DOHH2 (cell line): ENCODE results near the gene IMMT.
A peak's percentile ranks its signal among the peaks of the same experiment; 100 is the strongest.

ENCODE experiments used
- H3F3A ChIP-seq: fragments of 200-600 bp; sonication (generic), shearing (Covaris generic); 2 replicates; pipeline ENCODE4 v1.6.0; 2016; ENCODE audit warnings: antibody characterized with exemption, mild to moderate bottlenecking; ENCODE audit not compliant: control insufficient read depth, insufficient read depth
- H3K27ac ChIP-seq: fragments of 200-600 bp; sonication (generic); 2 replicates; pipeline ENCODE4 v1.5.1; 2014; ENCODE audit warnings: low read depth, mild to moderate bottlenecking, low read length, moderate library complexity
- H3K27me3 ChIP-seq: fragments of 200-600 bp; sonication (generic); 2 replicates; pipeline ENCODE4 v1.6.1; 2014; ENCODE audit warnings: mild to moderate bottlenecking, low read length, mixed read lengths; ENCODE audit not compliant: control insufficient read depth
- H3K36me3 ChIP-seq: fragments of 200-600 bp; sonication (generic); 2 replicates; pipeline ENCODE4 v1.6.1; 2014; ENCODE audit warnings: mild to moderate bottlenecking, low read length, moderate library complexity, mixed read lengths; ENCODE audit not compliant: control insufficient read depth
- H3K4me1 ChIP-seq: fragments of 200-600 bp; sonication (generic); 2 replicates; pipeline ENCODE4 v1.6.1; 2014; ENCODE audit warnings: mild to moderate bottlenecking, low read length, mixed read lengths; ENCODE audit not compliant: control insufficient read depth
- H3K4me2 ChIP-seq: fragments of 200-600 bp; sonication (generic); 2 replicates; pipeline ENCODE4 v1.6.0; 2014; ENCODE audit warnings: mild to moderate bottlenecking, low read length, moderate library complexity
- H3K4me3 ChIP-seq: fragments of 200-600 bp; sonication (generic); 2 replicates; pipeline ENCODE4 v1.5.1; 2014; ENCODE audit warnings: mild to moderate bottlenecking, low read length, mixed read lengths
- H3K79me2 ChIP-seq: fragments of 200-600 bp; sonication (generic); 2 replicates; pipeline ENCODE4 v1.6.1; 2014; ENCODE audit warnings: mild to moderate bottlenecking, low read length, mixed read lengths; ENCODE audit not compliant: control insufficient read depth
- H3K9me2 ChIP-seq: fragments of 200-600 bp; sonication (generic); replicated peaks from 2 replicates; pipeline ENCODE4 v1.6.1; 2014; ENCODE audit warnings: mild to moderate bottlenecking, low read length, mixed read lengths; ENCODE audit not compliant: control insufficient read depth
- H3K9me3 ChIP-seq: fragments of 200-600 bp; sonication (generic); 2 replicates; pipeline ENCODE4 v1.6.1; 2014; ENCODE audit warnings: antibody characterized with exemption, low read length, mixed read lengths; ENCODE audit not compliant: control insufficient read depth, insufficient read depth
- H4K20me1 ChIP-seq: fragments of 200-600 bp; sonication (generic); 2 replicates; pipeline ENCODE4 v1.6.0; 2014; ENCODE audit warnings: low read depth, mild to moderate bottlenecking, antibody characterized with exemption, low read length, moderate library complexity; ENCODE audit not compliant: control insufficient read depth, insufficient read depth
- CTCF ChIP-seq: fragments of 200-600 bp; sonication (generic); IDR thresholded peaks from one replicate; pipeline ENCODE4 v1.5.1; 2014; ENCODE audit warnings: antibody characterized with exemption, mild to moderate bottlenecking, low read depth, low read length; ENCODE audit not compliant: poor library complexity, severe bottlenecking
- EZH2phosphoT487 ChIP-seq: fragments of 200-600 bp; sonication (generic); IDR thresholded peaks from 2 replicates; pipeline ENCODE4 v1.6.1; 2017; ENCODE audit warnings: borderline replicate concordance, mild to moderate bottlenecking, antibody characterized with exemption, low read length, moderate library complexity, mixed read lengths

The IMMT gene

GRCh38 chr2:86186431-86186830, 8.8 kb downstream of the IMMT start:
- H4K20me1 ChIP-seq = peaks cover 25% of the 10 kb centered on the region
- H3K9me2 ChIP-seq = no peaks in the 10 kb centered on the region
- H3K4me2 ChIP-seq = peak overlapping the region; percentile 67
- H3K79me2 ChIP-seq = peaks cover 100% of the 10 kb centered on the region
- peaks cover 75% of the 10 kb centered on the region for H3K4me1 ChIP-seq
- H3K27ac ChIP-seq = peak overlapping the region; percentile 77
- H3K27me3 ChIP-seq = no peaks in the 10 kb centered on the region
- peak overlapping the region; percentile 53 for H3K4me3 ChIP-seq
- H3F3A ChIP-seq = peaks cover 18% of the 10 kb centered on the region
- H3K36me3 ChIP-seq = peaks cover 75% of the 10 kb centered on the region
- TF ChIP-seq EZH2phosphoT487 (no peak), CTCF (no peak)
- no peaks in the 10 kb centered on the region for H3K9me3 ChIP-seq

DNA sequence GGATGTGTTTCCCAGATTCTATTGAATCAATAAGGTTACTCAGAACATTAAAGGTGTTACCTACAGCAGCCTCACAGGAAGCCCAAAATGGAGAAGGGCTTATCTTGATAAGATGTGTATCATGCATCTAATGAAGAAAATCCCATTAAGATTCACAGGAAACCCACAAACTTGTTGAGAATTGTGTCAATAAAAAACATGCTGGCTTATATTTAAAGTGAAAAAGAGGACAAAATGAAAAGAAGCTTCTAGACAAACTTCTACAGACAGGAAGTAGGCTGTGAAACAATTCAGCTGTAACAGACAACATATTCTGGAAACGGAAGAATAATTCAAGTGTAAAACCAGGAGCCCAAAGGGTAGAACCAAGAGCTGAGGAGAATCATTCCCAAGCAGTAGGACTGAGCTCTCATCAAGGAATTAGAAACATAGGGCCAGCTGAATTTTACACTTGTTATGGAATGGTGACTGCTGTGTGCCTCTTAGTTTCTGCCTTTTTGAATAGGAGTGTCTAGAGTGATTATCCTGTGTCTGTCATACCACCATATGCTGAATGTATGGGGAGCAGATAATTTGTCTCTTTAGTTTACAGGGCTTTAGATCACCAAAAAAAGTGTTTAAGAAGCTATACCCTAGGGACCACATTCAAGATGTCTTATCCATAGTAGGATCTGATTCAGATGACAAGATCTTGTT, 9.6 kb downstream of the IMMT start:
- Histone ChIP-seq H3K79me2 (peaks cover 100% of the 10 kb centered on the region), H3K27me3 (no peaks in the 10 kb centered on the region), H3K36me3 (peaks cover 78% of the 10 kb centered on the region), H3F3A (peaks cover 18% of the 10 kb centered on the region), H3K4me1 (peaks cover 72% of the 10 kb centered on the region), H4K20me1 (peaks cover 25% of the 10 kb centered on the region), H3K4me2 (peak overlapping the region; percentile 67), H3K9me3 (no peaks in the 10 kb centered on the region), H3K9me2 (no peaks in the 10 kb centered on the region), H3K4me3 (peak overlapping the region; percentile 53), H3K27ac (peak overlapping the region; percentile 77)
- TF ChIP-seq CTCF (no peak), EZH2phosphoT487 (no peak)

GRCh38 chr2:86176597-86176996, 18.7 kb downstream of the IMMT start:
- peaks cover 30% of the 10 kb centered on the region for H3K4me1 ChIP-seq
- H3K27me3 ChIP-seq = no peaks in the 10 kb centered on the region
- H3K9me3 ChIP-seq = no peaks in the 10 kb centered on the region
- TF ChIP-seq CTCF (no peak), EZH2phosphoT487 (no peak)
- H3K9me2 ChIP-seq = no peaks in the 10 kb centered on the region
- H3K4me2 ChIP-seq = no peak overlapping the region
- H3K27ac ChIP-seq = no peak overlapping the region
- H3K4me3 ChIP-seq = no peak overlapping the region
- peaks cover 8% of the 10 kb centered on the region; the same call in 1 of the 2 replicates for H4K20me1 ChIP-seq
- no peaks in the 10 kb centered on the region for H3F3A ChIP-seq
- H3K79me2 ChIP-seq = peaks cover 78% of the 10 kb centered on the region
- peaks cover 78% of the 10 kb centered on the region for H3K36me3 ChIP-seq
